Mesendoderm (in vitro differentiated cells): ENCODE data around the gene NDC1.

Experiments
- DNase-seq: peaks from one replicate; pipeline ENCODE4 v3.0.0; 2013
- H2AK5ac ChIP-seq: 2 replicates; pipeline ENCODE4 v1.6.1; 2013; ENCODE audit warnings: low read length, inconsistent platforms
- H2BK120ac ChIP-seq: 2 replicates; pipeline ENCODE4 v1.6.1; 2013; ENCODE audit warnings: low read depth, mild to moderate bottlenecking, low read length, moderate library complexity, mixed read lengths
- H2BK15ac ChIP-seq: replicated peaks from 2 replicates; pipeline ENCODE4 v1.6.1; 2013; ENCODE audit warnings: low read depth, mild to moderate bottlenecking, moderate library complexity
- H2BK5ac ChIP-seq: 2 replicates; pipeline ENCODE4 v1.6.1; 2013; ENCODE audit warnings: low read length, inconsistent platforms
- H3K18ac ChIP-seq: 2 replicates; pipeline ENCODE4 v1.6.1; 2013; ENCODE audit warnings: mild to moderate bottlenecking, low read length, mixed read lengths
- H3K23ac ChIP-seq: one replicate; pipeline ENCODE4 v1.6.1; 2013; ENCODE audit warnings: low read length
- H3K27ac ChIP-seq: 2 replicates; pipeline ENCODE4 v1.5.1; 2013; ENCODE audit warnings: low read depth, mild to moderate bottlenecking, inconsistent platforms, low read length, moderate library complexity
- H3K27me3 ChIP-seq: 2 replicates; pipeline ENCODE4 v1.6.1; 2013; ENCODE audit warnings: low read length, control low read depth, mild to moderate bottlenecking, inconsistent platforms; ENCODE audit not compliant: insufficient read depth, poor library complexity
- H3K36me3 ChIP-seq: 2 replicates; pipeline ENCODE4 v1.6.1; 2013; ENCODE audit warnings: low read length, inconsistent platforms; ENCODE audit not compliant: control insufficient read depth, insufficient read depth
- H3K4ac ChIP-seq: one replicate; pipeline ENCODE4 v1.6.1; 2013; ENCODE audit warnings: low read depth, mild to moderate bottlenecking, low read length, moderate library complexity
- H3K4me1 ChIP-seq: 2 replicates; pipeline ENCODE4 v1.6.1; 2013; ENCODE audit warnings: low read depth, low read length, inconsistent platforms; ENCODE audit not compliant: control insufficient read depth
- H3K4me2 ChIP-seq: 2 replicates; pipeline ENCODE4 v1.6.1; 2013; ENCODE audit warnings: low read length
- H3K4me3 ChIP-seq: 2 replicates; pipeline ENCODE4 v1.5.1; 2013; ENCODE audit warnings: mild to moderate bottlenecking, low read length
- H3K56ac ChIP-seq: one replicate; pipeline ENCODE4 v1.6.1; 2013; ENCODE audit warnings: low read length
- H3K79me1 ChIP-seq: 2 replicates; pipeline ENCODE4 v1.6.1; 2013; ENCODE audit warnings: low read length, inconsistent platforms
- H3K79me2 ChIP-seq: 2 replicates; pipeline ENCODE4 v1.6.1; 2013; ENCODE audit warnings: mild to moderate bottlenecking, low read length; ENCODE audit not compliant: control insufficient read depth, insufficient read depth
- H3K9ac ChIP-seq: 2 replicates; pipeline ENCODE4 v1.6.1; 2013; ENCODE audit warnings: low read length, inconsistent platforms
- H4K5ac ChIP-seq: one replicate; pipeline ENCODE4 v1.6.1; 2013; ENCODE audit warnings: low read length
- H4K8ac ChIP-seq: one replicate; pipeline ENCODE4 v1.6.1; 2013; ENCODE audit warnings: low read depth, mild to moderate bottlenecking, control low read depth, low read length, moderate library complexity
- WGBS: extraction: QIAGEN DNeasy Blood & Tissue Kit; methylation state at CpG from one replicate; pipeline ENCODE4 v1.1.7; 2013; ENCODE audit warnings: low lambda C conversion rate, missing lambda C conversion rate; ENCODE audit not compliant: insufficient coverage; ENCODE audit errors: extremely low coverage; 5-methylcytosine and 5-hydroxymethylcytosine counted together

Gene NDC1

GRCh38 chr1:53729456-53730223 is 108.5 kb downstream of the NDC1 start:
- Histone ChIP-seq H3K27ac (no peak overlapping the region), H3K4me1 (peaks cover 3% of the 10 kb centered on the region), H3K9ac (no peak overlapping the region), H3K36me3 (no peaks in the 10 kb centered on the region), H3K56ac (no peak overlapping the region), H3K4me2 (no peak overlapping the region), H2BK120ac (no peak overlapping the region), H3K4me3 (no peak overlapping the region), H2BK15ac (no peak overlapping the region), H3K18ac (no peak overlapping the region), H2AK5ac (no peak overlapping the region), H3K79me1 (peaks cover 15% of the 10 kb centered on the region), H4K5ac (no peak overlapping the region), H3K79me2 (peaks cover 30% of the 10 kb centered on the region), H3K23ac (no peak overlapping the region), H2BK5ac (no peak overlapping the region), H3K4ac (no peak overlapping the region), H3K27me3 (no peaks in the 10 kb centered on the region), H4K8ac (no peak overlapping the region)
- WGBS, result no CpG with 5 or more reads among the region's 16 CpGs
- DNase-seq, result no peak

- no peak for DNase-seq
- no peak overlapping the region for H3K4me2 ChIP-seq
- H2BK15ac ChIP-seq, result no peak overlapping the region
- no CpG with 5 or more reads among the region's 17 CpGs for WGBS
- H4K5ac ChIP-seq, result no peak overlapping the region
- H2BK120ac ChIP-seq, result no peak overlapping the region
- no peak overlapping the region for H3K56ac ChIP-seq
- peaks cover 25% of the 10 kb centered on the region for H3K79me2 ChIP-seq
- no peak overlapping the region for H3K23ac ChIP-seq
- H3K18ac ChIP-seq, result no peak overlapping the region
- H4K8ac ChIP-seq, result no peak overlapping the region
- peaks cover 14% of the 10 kb centered on the region for H3K79me1 ChIP-seq
- no peak overlapping the region for H2BK5ac ChIP-seq
- no peak overlapping the region for H3K4ac ChIP-seq
- no peak overlapping the region for H2AK5ac ChIP-seq
- H3K9ac ChIP-seq, result no peak overlapping the region
- no peak overlapping the region for H3K27ac ChIP-seq
- H3K27me3 ChIP-seq, result no peaks in the 10 kb centered on the region
- peaks cover 2% of the 10 kb centered on the region for H3K4me1 ChIP-seq
- H3K36me3 ChIP-seq, result no peaks in the 10 kb centered on the region
- no peak overlapping the region for H3K4me3 ChIP-seq
Observed at GRCh38 chr1:53728702-53729455, 109.2 kb downstream of the NDC1 start.

- peaks cover 19% of the 10 kb centered on the region for H3K79me2 ChIP-seq
- peaks cover 14% of the 10 kb centered on the region for H3K79me1 ChIP-seq
- no peak for DNase-seq
- no peaks in the 10 kb centered on the region for H3K27me3 ChIP-seq
- no peak overlapping the region for H3K4ac ChIP-seq
- no peak overlapping the region for H4K8ac ChIP-seq
- no peak overlapping the region for H3K23ac ChIP-seq
- no peak overlapping the region for H3K56ac ChIP-seq
- peaks cover 2% of the 10 kb centered on the region for H3K4me1 ChIP-seq
- no peak overlapping the region for H4K5ac ChIP-seq
- no peaks in the 10 kb centered on the region for H3K36me3 ChIP-seq
- no peak overlapping the region for H3K18ac ChIP-seq
- no CpG with 5 or more reads among the region's 1 CpG for WGBS
- H2BK15ac ChIP-seq, result no peak overlapping the region
- H3K27ac ChIP-seq, result no peak overlapping the region
- H2AK5ac ChIP-seq, result no peak overlapping the region
- no peak overlapping the region for H3K4me3 ChIP-seq
- H2BK120ac ChIP-seq, result no peak overlapping the region
- no peak overlapping the region for H3K9ac ChIP-seq
- H3K4me2 ChIP-seq, result no peak overlapping the region
- H2BK5ac ChIP-seq, result no peak overlapping the region
Observed at GRCh38 chr1:53728196-53728595, 109.9 kb downstream of the NDC1 start.

GRCh38 chr1:53727461-53728092 is 110.5 kb downstream of the NDC1 start:
- no peak for DNase-seq
- Histone ChIP-seq H2BK5ac (no peak overlapping the region), H3K23ac (no peak overlapping the region), H3K4ac (no peak overlapping the region), H2BK120ac (no peak overlapping the region), H4K8ac (no peak overlapping the region), H2BK15ac (no peak overlapping the region), H3K79me2 (peaks cover 19% of the 10 kb centered on the region), H3K27ac (no peak overlapping the region), H3K18ac (no peak overlapping the region), H3K4me1 (peaks cover 2% of the 10 kb centered on the region), H3K56ac (no peak overlapping the region), H3K4me2 (no peak overlapping the region), H2AK5ac (no peak overlapping the region), H3K36me3 (no peaks in the 10 kb centered on the region), H3K9ac (no peak overlapping the region), H4K5ac (no peak overlapping the region), H3K4me3 (no peak overlapping the region), H3K79me1 (peaks cover 14% of the 10 kb centered on the region), H3K27me3 (no peaks in the 10 kb centered on the region)
- WGBS, result no CpG with 5 or more reads among the region's 7 CpGs

- Histone ChIP-seq H3K9ac (no peak overlapping the region), H3K4ac (no peak overlapping the region), H3K23ac (no peak overlapping the region), H3K79me2 (peaks cover 13% of the 10 kb centered on the region), H3K4me1 (no peaks in the 10 kb centered on the region), H3K27me3 (no peaks in the 10 kb centered on the region), H2BK120ac (no peak overlapping the region), H3K18ac (no peak overlapping the region), H2BK5ac (no peak overlapping the region), H3K4me3 (no peak overlapping the region), H3K56ac (no peak overlapping the region), H3K36me3 (no peaks in the 10 kb centered on the region), H3K4me2 (no peak overlapping the region), H4K5ac (no peak overlapping the region), H3K27ac (no peak overlapping the region), H3K79me1 (peaks cover 13% of the 10 kb centered on the region), H2AK5ac (no peak overlapping the region), H2BK15ac (no peak overlapping the region), H4K8ac (no peak overlapping the region)
- DNase-seq, result no peak
- WGBS, result no CpG with 5 or more reads among the region's 8 CpGs
Observed at GRCh38 chr1:53726009-53726600, 112.0 kb downstream of the NDC1 start.
